Choroid plexus epithelial cell (primary cell): ENCODE data around the gene EEFSEC.

Experiments
- DNase-seq: peaks from one replicate; pipeline ENCODE4 v3.0.0-alpha.2; 2010; ENCODE audit warnings: low read depth
- H3K4me3 ChIP-seq: 2 replicates; pipeline ENCODE4 v1.5.1; 2011; ENCODE audit warnings: low read depth, mild to moderate bottlenecking, control low read depth, low read length, moderate library complexity
- TF ChIP-seq, protein P1 (sequence below): conservative IDR thresholded peaks from 2 replicates; pipeline ENCODE4 v1.5.1; 2011; ENCODE audit warnings: low read depth, mild to moderate bottlenecking, control low read depth, inconsistent platforms, low read length, moderate library complexity

The EEFSEC gene

DNA sequence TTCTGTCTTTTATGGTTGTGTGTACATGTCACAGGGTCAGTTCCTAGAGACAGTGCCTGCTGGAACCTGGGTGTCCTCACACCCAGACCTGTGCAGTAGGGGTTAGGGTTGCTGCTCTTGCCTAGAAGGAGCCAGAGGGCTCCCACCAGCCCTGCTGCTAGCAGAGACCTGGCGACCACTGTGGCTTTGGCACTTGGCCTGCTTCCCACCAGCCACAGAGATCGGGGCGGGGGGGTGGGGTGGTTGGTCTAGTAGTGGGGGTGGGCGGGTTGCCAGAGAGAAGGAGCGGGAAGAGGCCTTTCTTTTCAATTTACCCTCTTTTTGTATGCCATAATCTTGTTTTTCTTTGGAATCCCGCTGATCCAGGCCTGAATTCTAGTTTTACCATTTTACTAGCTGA lies 29.4 kb downstream of the EEFSEC start:
- DNase-seq, result no peak
- TF ChIP-seq, protein P1, sequence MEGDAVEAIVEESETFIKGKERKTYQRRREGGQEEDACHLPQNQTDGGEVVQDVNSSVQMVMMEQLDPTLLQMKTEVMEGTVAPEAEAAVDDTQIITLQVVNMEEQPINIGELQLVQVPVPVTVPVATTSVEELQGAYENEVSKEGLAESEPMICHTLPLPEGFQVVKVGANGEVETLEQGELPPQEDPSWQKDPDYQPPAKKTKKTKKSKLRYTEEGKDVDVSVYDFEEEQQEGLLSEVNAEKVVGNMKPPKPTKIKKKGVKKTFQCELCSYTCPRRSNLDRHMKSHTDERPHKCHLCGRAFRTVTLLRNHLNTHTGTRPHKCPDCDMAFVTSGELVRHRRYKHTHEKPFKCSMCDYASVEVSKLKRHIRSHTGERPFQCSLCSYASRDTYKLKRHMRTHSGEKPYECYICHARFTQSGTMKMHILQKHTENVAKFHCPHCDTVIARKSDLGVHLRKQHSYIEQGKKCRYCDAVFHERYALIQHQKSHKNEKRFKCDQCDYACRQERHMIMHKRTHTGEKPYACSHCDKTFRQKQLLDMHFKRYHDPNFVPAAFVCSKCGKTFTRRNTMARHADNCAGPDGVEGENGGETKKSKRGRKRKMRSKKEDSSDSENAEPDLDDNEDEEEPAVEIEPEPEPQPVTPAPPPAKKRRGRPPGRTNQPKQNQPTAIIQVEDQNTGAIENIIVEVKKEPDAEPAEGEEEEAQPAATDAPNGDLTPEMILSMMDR, result no peak
- no peak overlapping the region for H3K4me3 ChIP-seq

- no peak overlapping the region for H3K4me3 ChIP-seq
- TF ChIP-seq, protein P1, result no peak
- no peak for DNase-seq
Measured at GRCh38 chr3:128185630-128186447, 32.6 kb downstream of the EEFSEC start.

DNA sequence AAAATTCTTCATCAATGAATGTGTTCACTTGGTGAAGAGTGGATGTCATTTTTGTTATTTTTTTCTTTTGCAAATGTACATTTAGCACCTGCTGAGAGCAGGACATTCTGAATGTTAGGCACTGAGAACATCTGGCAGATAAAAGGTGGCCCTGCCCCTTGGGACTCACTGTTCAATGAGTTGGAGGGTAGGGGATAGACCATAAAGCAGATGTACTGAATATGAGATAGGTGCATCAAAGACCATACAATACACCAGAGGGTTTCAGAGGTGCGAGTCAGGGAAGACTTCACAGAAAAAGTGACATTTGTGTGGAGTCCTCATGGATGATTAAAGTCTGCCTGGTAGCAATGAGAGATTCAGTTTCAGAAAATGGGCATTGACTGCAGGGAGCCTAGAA lies 34.2 kb downstream of the EEFSEC start:
- TF ChIP-seq, protein P1, result no peak
- DNase-seq, result no peak
- H3K4me3 ChIP-seq, result no peak overlapping the region

- no peak overlapping the region for H3K4me3 ChIP-seq
- TF ChIP-seq, protein P1, result no peak
- no peak for DNase-seq
Measured at GRCh38 chr3:128188326-128188725, 35.0 kb downstream of the EEFSEC start.

DNA sequence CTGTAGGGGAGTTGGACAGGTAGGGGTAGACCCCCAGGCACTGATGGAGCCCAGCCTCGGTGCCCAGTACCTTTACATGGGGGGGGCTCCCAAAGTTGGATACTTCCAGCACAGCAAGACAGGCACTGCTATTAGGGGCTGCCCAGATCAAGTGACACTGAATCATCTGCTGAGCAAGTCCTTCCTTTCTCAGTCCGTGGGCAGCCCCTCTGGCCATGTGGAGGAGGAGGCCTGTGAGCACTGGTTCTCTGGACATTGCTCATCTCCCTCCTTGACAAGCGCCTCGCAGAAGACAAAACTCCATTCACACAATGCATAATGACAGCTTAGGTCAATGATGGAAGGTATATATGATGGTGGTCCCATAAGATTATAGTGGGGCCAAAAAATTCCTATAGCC lies 35.7 kb downstream of the EEFSEC start:
- TF ChIP-seq, protein P1, result no peak
- no peak for DNase-seq
- H3K4me3 ChIP-seq, result no peak overlapping the region

GRCh38 chr3:128190501-128190900 lies 37.2 kb downstream of the EEFSEC start:
- no peak overlapping the region for H3K4me3 ChIP-seq
- TF ChIP-seq, protein P1, result no peak
- DNase-seq, result no peak

- TF ChIP-seq, protein P1, result no peak
- H3K4me3 ChIP-seq, result no peak overlapping the region
- no peak for DNase-seq
Measured at GRCh38 chr3:128192131-128192530, 38.9 kb downstream of the EEFSEC start.
